OCI-LY1 (cell line): ENCODE measurements around the gene PPP2R2C.

Experiments used
- CTCF ChIP-seq: fragments of 200-600 bp; sonication (generic), shearing (Covaris generic); IDR thresholded peaks from 2 replicates; pipeline ENCODE4 v1.5.1; 2017; ENCODE audit warnings: mild to moderate bottlenecking, antibody characterized with exemption, low read length, moderate library complexity, mixed read lengths
- EZH2 ChIP-seq: fragments of 200-600 bp; sonication (generic), shearing (Covaris generic); IDR thresholded peaks from 2 replicates; pipeline ENCODE4 v1.8.0; 2017; ENCODE audit warnings: borderline replicate concordance, mixed run types, mild to moderate bottlenecking, antibody characterized with exemption, low read length, moderate library complexity, mixed read lengths

DNA sequence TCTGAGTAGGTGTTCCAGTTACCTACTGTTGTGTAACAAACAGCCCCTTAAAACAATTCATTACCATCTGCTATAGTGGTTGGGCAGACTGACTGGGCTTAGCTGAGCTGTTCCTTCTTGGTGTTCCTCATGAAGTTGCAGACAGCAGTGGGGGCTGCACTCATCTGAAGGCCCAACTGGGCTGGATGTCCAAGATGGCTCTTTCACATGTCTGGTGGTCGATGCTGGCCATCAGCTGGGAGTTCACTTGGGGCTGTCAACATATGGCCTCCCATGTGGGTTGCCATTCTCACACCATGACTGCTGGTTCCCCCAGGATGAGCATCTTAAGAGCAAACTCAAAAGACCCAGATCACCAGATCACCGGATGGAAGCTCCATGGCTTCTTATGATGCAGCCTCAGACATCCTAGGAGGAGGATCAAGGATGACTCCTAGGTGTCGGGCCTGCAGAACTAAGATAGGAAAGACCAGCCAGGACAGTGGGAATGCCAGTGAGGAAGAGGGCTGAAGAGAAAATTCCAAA is 34.3 kb upstream of the PPP2R2C start:
- TF ChIP-seq CTCF = no peak
- no peak for TF ChIP-seq EZH2
